Effector memory CD8-positive, alpha-beta T cell (primary cell): ENCODE measurements around the gene FANCC.

Experiments
- ATAC-seq: fragments of 150-1000 bp; cut with Tn5 transposase; replicated peaks from 2 replicates; pipeline ENCODE4 v1.10.0; 2021; ENCODE audit warnings: mild to moderate bottlenecking, moderate library complexity
- DNase-seq, 3 experiments: peaks; one replicate each; pipeline ENCODE4 v3.0.0; 2021
- H3K27ac Mint-ChIP-seq, 2 donors: one replicate each; pipeline ENCODE4 v1.8.0; 2022; ENCODE audit warnings: mild to moderate bottlenecking in 2 of 2, mixed read lengths in 2 of 2, moderate library complexity in 2 of 2
- H3K27me3 Mint-ChIP-seq, 2 donors: one replicate each; pipeline ENCODE4 v1.8.0; 2022; ENCODE audit warnings: mixed read lengths in 2 of 2
- H3K36me3 Mint-ChIP-seq: one replicate; pipeline ENCODE4 v1.8.0; 2022; ENCODE audit warnings: mild to moderate bottlenecking, moderate library complexity, mixed read lengths; ENCODE audit not compliant: insufficient read depth
- H3K4me1 Mint-ChIP-seq, 2 donors: one replicate each; pipeline ENCODE4 v1.8.0; 2022; ENCODE audit warnings: low read depth in 2 of 2, mixed read lengths in 2 of 2
- H3K4me3 Mint-ChIP-seq, 2 donors: one replicate each; pipeline ENCODE4 v1.8.0; 2022; ENCODE audit warnings: mild to moderate bottlenecking in 2 of 2, mixed read lengths in 2 of 2, moderate library complexity in 2 of 2
- H3K9me3 Mint-ChIP-seq, 2 donors: one replicate each; pipeline ENCODE4 v1.8.0; 2022; ENCODE audit warnings: mixed read lengths in 2 of 2

FANCC gene

GRCh38 chr9:95081998-95082397 lies 235.5 kb downstream of the FANCC start:
- Mint-ChIP-seq H3K4me3 (no peak overlapping the region), H3K36me3 (peaks cover 3% of the 10 kb centered on the region), H3K4me1 (no peaks in the 10 kb centered on the region), H3K27ac (no peak overlapping the region), H3K27me3 (no peaks in the 10 kb centered on the region), H3K9me3 (no peaks in the 10 kb centered on the region)
- DNase-seq (no peak), ATAC-seq (no peak)

DNA sequence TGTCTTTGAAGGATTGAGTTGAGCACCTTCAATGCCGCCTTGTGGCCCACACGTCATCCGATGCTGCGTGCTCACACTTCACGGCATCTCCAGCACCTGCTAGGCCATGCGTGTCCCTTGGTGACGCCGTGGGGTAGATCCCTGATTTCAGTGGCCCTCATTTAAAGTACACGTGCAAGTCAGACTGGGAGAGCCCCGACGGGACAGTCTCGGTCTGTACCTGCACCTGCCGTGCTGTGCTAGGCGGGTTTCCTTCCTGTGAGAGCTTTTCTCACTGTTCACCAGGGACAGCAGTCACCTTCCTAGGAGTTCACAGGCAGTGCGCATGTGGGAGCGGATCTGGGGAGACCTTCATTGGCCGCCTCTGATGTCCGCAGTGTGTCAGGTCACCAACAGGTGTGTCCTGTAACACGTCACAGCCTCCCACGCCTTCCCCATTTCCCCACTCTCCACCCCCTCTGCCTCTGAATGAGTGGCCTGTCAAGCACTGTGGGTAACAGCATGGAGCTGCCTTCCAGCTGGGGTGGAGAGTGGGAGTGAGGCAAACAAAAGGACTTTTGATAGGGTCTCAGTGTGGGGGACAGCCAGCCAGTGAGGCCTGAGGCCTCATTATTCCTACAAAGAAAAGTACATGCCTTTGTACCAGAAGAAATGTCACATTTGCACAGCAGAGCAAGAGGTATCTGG lies 236.4 kb downstream of the FANCC start:
- ATAC-seq (no peak), DNase-seq (no peak)
- H3K27ac Mint-ChIP-seq = no peak overlapping the region
- H3K9me3 Mint-ChIP-seq = no peaks in the 10 kb centered on the region
- no peaks in the 10 kb centered on the region for H3K27me3 Mint-ChIP-seq
- no peak overlapping the region for H3K4me3 Mint-ChIP-seq
- H3K4me1 Mint-ChIP-seq = no peaks in the 10 kb centered on the region
- H3K36me3 Mint-ChIP-seq = peaks cover 3% of the 10 kb centered on the region

GRCh38 chr9:95079461-95079860 lies 238.0 kb downstream of the FANCC start:
- Mint-ChIP-seq H3K27ac (no peak overlapping the region), H3K4me3 (no peak overlapping the region), H3K27me3 (no peaks in the 10 kb centered on the region), H3K4me1 (no peaks in the 10 kb centered on the region), H3K36me3 (peaks cover 3% of the 10 kb centered on the region), H3K9me3 (no peaks in the 10 kb centered on the region)
- DNase-seq (no peak), ATAC-seq (no peak)

DNA sequence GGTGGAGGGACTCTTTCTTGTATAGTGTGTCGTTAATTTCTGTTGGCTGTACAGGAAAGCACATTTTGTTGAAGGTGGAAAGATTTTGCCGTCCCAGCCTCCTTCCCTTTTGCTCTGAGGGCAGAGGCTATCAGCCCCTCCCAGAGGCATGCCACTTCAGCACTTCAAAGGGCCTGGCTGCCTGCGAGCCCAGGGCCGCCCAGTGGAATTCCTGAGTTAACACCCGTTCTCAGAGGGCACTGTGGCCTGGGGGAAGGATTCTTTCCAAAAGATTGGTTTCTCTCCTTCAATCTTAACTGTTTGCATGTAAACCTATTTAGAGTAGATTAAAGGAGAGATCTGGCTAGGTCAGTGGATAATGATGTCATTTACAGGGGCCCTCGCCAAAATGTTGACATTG lies 238.6 kb downstream of the FANCC start:
- H3K27me3 Mint-ChIP-seq = no peaks in the 10 kb centered on the region
- no peak overlapping the region for H3K27ac Mint-ChIP-seq
- no peak for ATAC-seq
- no peak overlapping the region for H3K4me3 Mint-ChIP-seq
- H3K4me1 Mint-ChIP-seq = no peaks in the 10 kb centered on the region
- H3K9me3 Mint-ChIP-seq = no peaks in the 10 kb centered on the region
- H3K36me3 Mint-ChIP-seq = peaks cover 3% of the 10 kb centered on the region
- no peak for DNase-seq

- Mint-ChIP-seq H3K27me3 (no peaks in the 10 kb centered on the region), H3K36me3 (peaks cover 3% of the 10 kb centered on the region), H3K27ac (no peak overlapping the region), H3K4me3 (no peak overlapping the region), H3K9me3 (no peaks in the 10 kb centered on the region), H3K4me1 (no peaks in the 10 kb centered on the region)
- DNase-seq (no peak), ATAC-seq (no peak)
Measured at GRCh38 chr9:95078511-95078910, 239.0 kb downstream of the FANCC start.

- no peaks in the 10 kb centered on the region for H3K27me3 Mint-ChIP-seq
- DNase-seq = no peak
- no peaks in the 10 kb centered on the region for H3K4me1 Mint-ChIP-seq
- ATAC-seq = no peak
- H3K9me3 Mint-ChIP-seq = no peaks in the 10 kb centered on the region
- peak overlapping the region in 1 of 2 donors; percentile 23 for H3K27ac Mint-ChIP-seq
- peaks cover 3% of the 10 kb centered on the region for H3K36me3 Mint-ChIP-seq
- H3K4me3 Mint-ChIP-seq = no peak overlapping the region
Measured at GRCh38 chr9:95077766-95078370, 239.6 kb downstream of the FANCC start.

DNA sequence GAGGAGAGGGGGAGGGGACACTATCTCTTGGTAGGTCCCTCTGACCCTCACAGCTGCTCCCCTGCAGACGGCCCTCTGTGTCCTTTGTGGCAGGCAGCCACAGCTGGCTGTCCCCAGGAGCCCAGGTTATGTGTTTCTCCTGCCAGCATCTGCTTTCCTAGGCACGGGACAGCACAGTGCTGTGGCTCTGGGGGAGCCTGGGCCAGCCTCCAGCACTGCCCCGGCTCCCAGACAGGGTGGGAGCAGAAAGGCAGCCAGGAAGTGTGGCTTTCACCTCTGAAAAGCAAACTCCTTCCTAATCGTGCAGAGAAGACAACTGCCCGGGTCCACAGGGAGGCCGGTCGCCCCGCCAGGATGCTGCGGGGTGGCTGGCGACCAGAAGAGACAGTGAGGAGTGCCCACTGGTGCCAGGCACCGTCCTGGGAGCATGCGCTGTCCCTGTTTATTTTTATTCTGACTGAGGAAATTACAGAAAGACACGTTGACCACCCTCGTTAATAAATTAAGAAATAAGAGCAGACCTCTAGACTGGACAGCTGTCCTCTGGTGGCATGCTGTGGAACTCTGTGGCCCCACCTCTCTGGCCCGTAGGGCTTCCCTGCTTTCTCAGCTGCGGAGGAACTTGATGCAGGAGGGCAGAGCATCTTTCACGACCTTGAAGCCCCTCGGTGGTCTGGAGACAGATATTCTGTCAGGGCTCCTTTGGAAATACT lies 240.3 kb downstream of the FANCC start:
- Mint-ChIP-seq H3K27me3 (no peaks in the 10 kb centered on the region), H3K4me3 (no peak overlapping the region), H3K36me3 (no peaks in the 10 kb centered on the region), H3K27ac (no peak overlapping the region), H3K4me1 (no peaks in the 10 kb centered on the region), H3K9me3 (no peaks in the 10 kb centered on the region)
- no peak for DNase-seq
- ATAC-seq = no peak

- ATAC-seq (no peak), DNase-seq (no peak)
- Mint-ChIP-seq H3K9me3 (no peaks in the 10 kb centered on the region), H3K27me3 (no peaks in the 10 kb centered on the region), H3K27ac (no peak overlapping the region), H3K36me3 (no peaks in the 10 kb centered on the region), H3K4me1 (no peaks in the 10 kb centered on the region), H3K4me3 (no peak overlapping the region)
Measured at GRCh38 chr9:95076696-95077052, 240.8 kb downstream of the FANCC start.

DNA sequence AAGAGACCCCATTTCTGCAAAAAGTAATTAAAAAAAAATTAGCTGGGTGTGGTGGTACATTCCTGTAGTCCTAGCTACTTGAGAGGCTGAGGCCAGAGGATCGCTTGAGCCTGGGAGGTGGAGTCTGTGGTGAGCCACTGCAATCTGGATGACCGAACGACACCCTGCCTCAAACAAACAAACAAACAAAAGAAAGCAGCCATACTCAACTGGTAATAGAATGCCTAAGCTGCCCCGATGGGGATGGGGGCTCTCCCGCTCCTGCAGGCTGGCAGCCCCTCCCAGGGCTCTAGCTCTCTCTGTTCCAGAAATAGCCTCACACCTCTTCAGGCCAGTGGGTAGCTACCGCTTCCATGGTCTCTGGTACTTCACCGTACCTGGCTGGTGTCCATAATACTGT lies 241.8 kb downstream of the FANCC start:
- H3K4me1 Mint-ChIP-seq = no peaks in the 10 kb centered on the region

DNA sequence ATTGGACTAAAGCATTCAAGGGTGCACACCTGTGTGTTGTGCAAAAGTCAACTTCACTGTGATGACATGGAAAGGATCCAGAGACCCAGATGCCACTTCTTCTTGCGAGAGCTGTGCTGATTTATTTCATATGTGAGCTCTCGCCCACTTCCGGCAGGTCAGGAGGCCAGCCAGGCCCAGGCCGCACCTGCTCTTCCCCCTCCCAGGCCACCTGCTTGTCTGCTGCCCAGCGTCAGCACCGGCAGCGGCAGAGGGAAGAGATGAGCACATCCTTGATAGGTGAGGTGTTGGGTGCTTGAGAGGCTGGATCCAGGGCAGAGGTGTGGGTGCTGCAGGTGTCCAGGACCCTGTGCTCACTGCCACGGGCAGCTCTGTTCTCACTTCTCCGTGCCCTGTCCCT lies 242.9 kb downstream of the FANCC start:
- Mint-ChIP-seq H3K36me3 (no peaks in the 10 kb centered on the region), H3K27ac (no peak overlapping the region), H3K4me1 (no peaks in the 10 kb centered on the region), H3K27me3 (no peaks in the 10 kb centered on the region), H3K4me3 (no peak overlapping the region), H3K9me3 (no peaks in the 10 kb centered on the region)
- DNase-seq = no peak
- no peak for ATAC-seq

More for the DNA sequence above, 241.8 kb downstream of the FANCC start:
- DNase-seq (no peak), ATAC-seq (no peak)
- H3K27me3 Mint-ChIP-seq = no peaks in the 10 kb centered on the region
- H3K27ac Mint-ChIP-seq = no peak overlapping the region
- no peak overlapping the region for H3K4me3 Mint-ChIP-seq
- no peaks in the 10 kb centered on the region for H3K9me3 Mint-ChIP-seq
- no peaks in the 10 kb centered on the region for H3K36me3 Mint-ChIP-seq

DNA sequence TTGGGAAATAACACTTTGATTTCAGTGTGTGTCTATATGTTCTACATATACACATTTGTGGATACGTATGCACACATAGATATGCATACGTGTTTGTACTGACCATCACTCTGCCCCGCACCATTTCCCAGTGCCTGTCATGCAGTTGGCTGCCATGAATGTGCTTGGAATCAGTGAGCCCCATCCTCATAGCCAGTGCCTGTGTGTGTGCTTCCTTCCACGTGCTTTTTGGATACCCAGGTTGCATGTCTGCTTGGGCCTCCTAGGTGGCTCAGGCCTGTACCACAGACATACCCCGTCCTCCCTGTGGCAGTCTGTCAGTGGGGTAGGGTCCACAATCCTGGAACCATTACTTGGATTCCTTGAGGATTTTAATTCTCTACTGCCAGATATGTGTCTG lies 243.6 kb downstream of the FANCC start:
- no peak for ATAC-seq
- no peak for DNase-seq

DNA sequence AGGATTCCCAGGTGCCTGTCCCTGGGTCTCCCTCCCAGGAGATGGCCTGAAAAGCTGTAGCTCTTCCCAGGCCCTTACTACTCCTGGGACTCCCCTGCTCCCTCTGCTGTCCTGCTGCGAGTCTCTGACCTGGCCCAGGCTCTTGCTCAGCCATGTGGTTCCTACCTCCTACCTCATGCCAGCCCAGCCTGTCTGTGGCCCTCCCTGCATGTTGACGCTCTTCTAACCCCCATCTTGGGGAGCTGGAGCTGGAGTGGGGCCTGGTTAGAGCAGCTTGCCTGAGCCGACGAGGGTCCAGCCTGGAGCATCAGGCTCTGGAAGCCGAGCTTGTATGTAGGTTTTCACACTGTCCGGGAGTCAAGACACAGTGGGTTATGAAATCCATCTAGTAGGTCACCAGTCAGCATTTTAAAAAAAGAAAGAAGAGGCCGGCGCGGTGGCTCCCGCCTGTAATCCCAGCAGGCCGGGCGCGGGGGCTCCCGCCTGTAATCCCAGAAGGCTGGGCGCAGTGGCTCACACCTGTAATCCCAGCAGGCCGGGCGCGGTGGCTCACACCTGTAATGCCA lies 244.4 kb downstream of the FANCC start:
- Mint-ChIP-seq H3K4me1 (no peaks in the 10 kb centered on the region), H3K36me3 (no peaks in the 10 kb centered on the region), H3K9me3 (no peaks in the 10 kb centered on the region), H3K27ac (no peak overlapping the region), H3K27me3 (no peaks in the 10 kb centered on the region), H3K4me3 (no peak overlapping the region)
- DNase-seq = no peak
- no peak for ATAC-seq

More for the DNA sequence above, 243.6 kb downstream of the FANCC start:
- no peaks in the 10 kb centered on the region for H3K4me1 Mint-ChIP-seq
- no peak overlapping the region for H3K27ac Mint-ChIP-seq
- H3K9me3 Mint-ChIP-seq = no peaks in the 10 kb centered on the region
- H3K36me3 Mint-ChIP-seq = no peaks in the 10 kb centered on the region
- no peaks in the 10 kb centered on the region for H3K27me3 Mint-ChIP-seq
- no peak overlapping the region for H3K4me3 Mint-ChIP-seq

- Mint-ChIP-seq H3K27ac (no peak overlapping the region), H3K9me3 (no peaks in the 10 kb centered on the region), H3K36me3 (no peaks in the 10 kb centered on the region), H3K4me3 (no peak overlapping the region), H3K27me3 (no peaks in the 10 kb centered on the region), H3K4me1 (no peaks in the 10 kb centered on the region)
- DNase-seq = no peak
- ATAC-seq = no peak
Measured at GRCh38 chr9:95071925-95072324, 245.6 kb downstream of the FANCC start.

DNA sequence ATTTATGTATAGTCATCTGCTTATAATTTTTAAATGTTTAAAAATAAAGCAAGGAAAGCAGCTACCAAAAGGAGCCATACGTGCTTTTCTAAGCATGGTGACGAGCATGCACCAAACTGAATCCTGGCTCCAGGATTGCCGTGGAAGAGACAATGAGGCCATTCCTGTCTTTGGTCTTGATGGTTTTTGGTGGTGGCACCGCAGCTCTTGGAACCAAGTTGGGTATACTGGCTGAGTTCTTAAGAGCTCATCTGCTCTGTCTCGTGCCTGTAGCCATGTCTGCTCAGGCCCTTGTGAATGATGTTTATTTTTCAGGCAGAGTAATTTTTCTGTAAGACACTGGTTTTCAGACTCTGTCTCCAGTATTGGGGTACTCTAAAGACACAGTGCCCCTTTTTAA lies 246.1 kb downstream of the FANCC start:
- DNase-seq (no peak), ATAC-seq (no peak)
- H3K4me3 Mint-ChIP-seq = no peak overlapping the region
- no peaks in the 10 kb centered on the region for H3K9me3 Mint-ChIP-seq
- no peaks in the 10 kb centered on the region for H3K27me3 Mint-ChIP-seq
- H3K4me1 Mint-ChIP-seq = no peaks in the 10 kb centered on the region
- H3K27ac Mint-ChIP-seq = no peak overlapping the region
- H3K36me3 Mint-ChIP-seq = no peaks in the 10 kb centered on the region
